Activated CD8-positive, alpha-beta memory T cell treated with anti-CD3 and anti-CD28 coated beads, Interleukin-2, amount 50 U/mL, for 4 hours (primary cell): ENCODE results near the gene CDH13.

Source experiments
- DNase-seq: peaks from one replicate; pipeline ENCODE4 v3.0.0-alpha.2; 2020

Gene CDH13

GRCh38 chr16:82855471-82855870 lies 228.7 kb downstream of the CDH13 start:
- no peak for DNase-seq

GRCh38 chr16:82857693-82858365 lies 231.1 kb downstream of the CDH13 start:
- no peak for DNase-seq

GRCh38 chr16:82859662-82860061 lies 232.9 kb downstream of the CDH13 start:
- DNase-seq = no peak

DNA sequence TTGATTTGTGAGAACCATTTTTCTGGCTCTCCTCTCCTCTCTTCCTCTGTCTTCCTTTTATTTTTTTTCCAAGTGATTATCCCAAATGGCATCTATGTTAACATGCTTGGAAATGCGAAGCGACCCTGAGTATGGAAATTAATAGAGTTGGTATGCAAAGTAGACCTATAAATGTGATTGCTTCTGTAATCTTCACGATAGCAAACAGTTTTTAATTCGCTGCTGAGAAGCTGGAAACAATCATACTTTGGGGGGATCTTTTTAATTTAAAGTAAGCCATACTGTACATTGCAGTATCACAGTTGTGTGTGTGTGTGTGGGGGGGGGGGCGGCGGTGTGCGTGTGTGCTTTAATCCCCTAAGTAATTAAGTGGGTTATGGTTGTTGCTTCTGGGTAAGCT lies 233.3 kb downstream of the CDH13 start:
- DNase-seq = no peak

- no peak for DNase-seq
These were observed 235.3 kb downstream of the CDH13 start for GRCh38 chr16:82862057-82862456.

DNA sequence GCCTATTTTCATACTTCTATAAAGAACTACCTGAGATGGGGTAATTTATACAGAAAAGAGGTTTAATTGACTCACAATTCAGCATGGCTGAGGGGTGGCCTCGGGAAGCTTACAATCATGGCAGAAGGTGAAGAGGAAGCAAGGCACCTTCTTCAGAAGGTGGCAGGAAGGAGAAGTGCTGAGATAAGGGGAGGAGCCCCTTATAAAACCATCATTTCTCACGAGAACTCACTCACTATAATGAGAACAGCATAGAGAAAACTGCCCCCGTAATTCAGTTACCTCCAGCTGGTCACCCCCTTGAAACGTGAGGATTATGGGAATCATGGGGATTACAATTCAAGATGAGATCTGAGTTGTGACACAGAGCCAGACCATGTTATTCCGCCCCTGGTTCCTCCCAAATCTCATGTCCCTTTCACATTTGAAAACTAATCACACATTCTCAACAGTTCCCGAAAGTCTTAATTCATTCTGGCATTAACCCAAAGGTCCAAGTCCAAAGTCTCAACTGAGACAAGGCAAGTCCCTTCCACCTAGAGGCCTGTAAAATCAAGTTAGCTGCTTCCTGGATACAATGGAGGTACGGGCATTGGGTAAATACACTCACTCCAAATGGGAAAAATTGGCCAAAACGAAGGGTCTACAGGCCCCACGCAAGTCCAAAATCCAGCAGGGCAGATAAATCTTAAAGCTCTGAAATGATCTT lies 237.7 kb downstream of the CDH13 start:
- DNase-seq = no peak

DNA sequence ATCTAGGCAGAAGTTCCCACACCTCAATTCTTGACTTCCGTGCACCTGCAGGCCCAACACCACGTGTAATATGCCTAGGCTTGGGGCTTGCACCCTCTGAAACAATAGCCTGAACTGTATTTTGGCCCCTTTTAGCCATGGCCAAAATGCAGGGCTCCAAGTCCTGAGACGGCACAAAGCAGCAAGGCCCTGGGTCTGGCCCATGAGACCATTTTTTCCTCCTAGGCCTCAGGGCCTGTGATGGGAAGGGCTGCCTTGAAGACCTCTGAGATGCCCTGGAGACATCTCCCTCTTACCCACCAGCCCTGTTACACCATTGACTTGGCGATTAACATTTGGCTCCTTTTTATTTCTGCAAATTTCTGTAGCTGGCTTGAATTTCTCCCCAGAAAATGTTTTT lies 238.6 kb downstream of the CDH13 start:
- DNase-seq = no peak

GRCh38 chr16:82867485-82867884 lies 240.7 kb downstream of the CDH13 start:
- no peak for DNase-seq

DNA sequence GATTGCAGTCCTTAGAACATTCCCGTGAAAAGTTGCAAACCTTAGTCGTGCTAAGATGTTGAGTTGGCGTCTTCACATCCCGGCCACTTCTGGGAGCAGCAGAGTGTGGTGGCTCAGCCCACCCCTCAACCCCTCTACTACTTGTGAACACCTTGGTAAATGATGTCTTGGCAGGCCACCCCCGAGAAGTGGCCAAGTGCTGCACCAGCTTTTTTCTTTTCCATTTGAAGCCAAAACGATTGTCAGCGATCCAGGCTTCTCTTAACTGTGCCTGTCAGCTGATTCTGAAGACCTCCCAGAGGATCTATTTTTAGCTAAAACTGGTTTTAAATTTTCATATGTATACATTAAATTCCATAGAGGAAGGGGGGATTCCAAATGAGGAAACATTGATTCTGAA lies 247.5 kb downstream of the CDH13 start:
- no peak for DNase-seq

- no peak for DNase-seq
These were observed 247.9 kb downstream of the CDH13 start for GRCh38 chr16:82874672-82875071.

DNA sequence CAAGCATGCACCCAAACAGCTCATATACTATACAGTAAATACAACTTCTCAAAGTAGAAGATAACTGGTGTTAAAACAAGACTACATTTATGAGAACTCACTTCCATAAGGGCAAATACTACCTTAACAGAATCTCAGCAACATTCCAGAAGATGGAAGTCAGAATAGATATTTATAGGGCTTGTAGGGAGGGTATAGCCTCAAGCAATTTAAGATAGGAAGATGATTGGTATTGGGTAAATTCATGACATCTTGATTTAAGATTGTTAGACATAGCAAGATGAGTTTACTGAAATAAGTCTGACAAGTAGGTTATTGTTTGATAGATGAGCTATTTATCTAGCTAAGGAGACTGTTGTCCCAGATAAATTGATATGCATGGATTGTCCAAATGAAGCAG lies 250.2 kb downstream of the CDH13 start:
- DNase-seq = no peak

GRCh38 chr16:82878466-82878865 lies 251.7 kb downstream of the CDH13 start:
- DNase-seq = no peak

GRCh38 chr16:82880346-82880745 lies 253.6 kb downstream of the CDH13 start:
- DNase-seq = no peak

GRCh38 chr16:82881516-82881915 lies 254.7 kb downstream of the CDH13 start:
- no peak for DNase-seq

- no peak for DNase-seq
These were observed 255.5 kb downstream of the CDH13 start for GRCh38 chr16:82882226-82882625.

DNA sequence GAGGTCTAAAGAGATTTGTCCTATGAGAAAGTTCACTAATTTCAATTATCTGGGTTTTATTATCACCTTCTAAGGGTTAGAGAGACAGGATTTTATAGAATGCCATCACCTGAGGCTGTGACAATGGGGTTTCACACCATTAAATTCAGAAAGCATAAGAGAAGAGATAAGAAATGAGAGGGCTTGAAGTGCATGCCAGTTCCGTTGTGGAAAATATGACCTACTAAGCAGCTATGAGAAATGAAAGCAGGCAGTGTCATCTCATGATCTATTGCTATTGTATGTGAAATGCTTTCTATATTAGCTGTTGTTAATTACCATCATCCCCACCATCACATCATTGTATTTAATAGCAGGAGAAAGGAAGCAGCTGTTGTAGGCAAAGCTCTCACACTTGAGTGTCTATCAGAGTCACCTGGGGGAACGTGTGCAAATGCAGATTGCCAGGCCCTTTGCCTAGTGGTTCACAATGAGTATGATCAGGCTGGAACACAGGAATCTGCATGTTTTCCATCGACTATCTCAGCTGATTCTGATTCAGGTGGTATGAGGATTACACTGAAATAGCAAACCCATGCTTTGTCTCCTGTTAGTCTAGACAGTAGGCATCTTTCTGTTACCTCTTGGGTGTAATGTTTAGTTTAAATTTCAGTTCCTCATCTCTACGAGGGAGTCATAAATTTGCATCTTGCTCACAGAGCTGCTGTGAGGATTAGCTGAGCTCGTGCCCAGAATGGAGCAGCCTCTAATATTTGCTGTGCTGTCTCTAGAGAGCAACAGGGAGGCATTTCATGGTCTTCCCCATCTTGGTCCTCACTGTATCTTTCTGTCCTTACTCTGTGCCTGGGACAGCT lies 256.4 kb downstream of the CDH13 start:
- DNase-seq = no peak

GRCh38 chr16:82884320-82884898 lies 257.6 kb downstream of the CDH13 start:
- DNase-seq = no peak

GRCh38 chr16:82886146-82886545 lies 259.4 kb downstream of the CDH13 start:
- DNase-seq = no peak

- no peak for DNase-seq
These were observed 261.8 kb downstream of the CDH13 start for GRCh38 chr16:82888591-82889001.

DNA sequence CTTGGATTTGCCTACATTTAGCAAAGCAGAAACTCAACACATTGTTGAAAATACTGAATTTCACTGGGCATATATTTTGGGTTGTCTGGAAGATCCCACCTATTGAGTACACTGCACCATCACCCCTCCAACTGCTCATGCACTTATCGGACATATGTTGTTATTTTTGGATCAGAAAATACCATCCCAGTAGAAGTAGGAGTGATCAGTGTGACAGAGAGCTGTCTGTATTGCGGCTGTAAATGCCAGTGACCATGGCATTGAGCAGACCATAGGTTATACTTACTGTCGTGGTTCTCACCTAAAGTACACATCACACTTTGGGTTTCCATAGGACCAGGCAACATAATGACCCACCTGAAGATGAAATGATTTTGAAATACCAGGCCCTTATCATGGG lies 264.7 kb downstream of the CDH13 start:
- no peak for DNase-seq

GRCh38 chr16:82891918-82892317 lies 265.1 kb downstream of the CDH13 start:
- no peak for DNase-seq

GRCh38 chr16:82892324-82892723 lies 265.6 kb downstream of the CDH13 start:
- no peak for DNase-seq

GRCh38 chr16:82895843-82896242 lies 269.1 kb downstream of the CDH13 start:
- DNase-seq = no peak
